GM21528 (cell line): ENCODE results near the gene SLC47A2.

Experiments
- ATAC-seq: cut with Tn5 transposase; IDR thresholded peaks from one replicate; pipeline ENCODE4 v1.9.1; 2021; ENCODE audit warnings: mild to moderate bottlenecking, moderate library complexity; ENCODE audit not compliant: unreplicated experiment, low FRiP score

SLC47A2 gene

GRCh38 chr17:19729900-19730299, 13.5 kb upstream of the SLC47A2 start:
- ATAC-seq = no peak

DNA sequence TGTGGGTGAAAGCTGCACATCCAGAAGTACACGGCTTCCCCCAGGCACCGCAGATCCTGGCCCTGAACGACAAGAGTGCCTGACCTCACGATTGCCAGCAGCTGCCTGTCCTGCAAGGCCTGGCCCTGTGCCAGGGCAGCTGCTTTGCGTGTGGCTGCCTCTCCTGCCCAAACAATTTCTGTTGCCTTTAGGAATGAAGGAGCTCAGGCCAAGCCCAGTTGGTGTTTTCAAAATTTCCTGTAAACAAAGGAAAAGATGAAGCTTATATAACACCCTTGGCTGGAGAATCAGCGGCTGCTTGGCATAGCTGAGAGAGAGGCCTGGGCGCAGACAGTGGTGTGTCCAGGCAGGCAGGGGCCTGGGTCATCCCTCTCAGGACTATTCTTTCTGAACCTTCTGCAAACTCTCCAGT, 11.7 kb upstream of the SLC47A2 start:
- ATAC-seq = no peak

GRCh38 chr17:19727501-19728078, 11.2 kb upstream of the SLC47A2 start:
- no peak for ATAC-seq

- ATAC-seq = no peak
These were observed 10.4 kb upstream of the SLC47A2 start for GRCh38 chr17:19726631-19727376.

DNA sequence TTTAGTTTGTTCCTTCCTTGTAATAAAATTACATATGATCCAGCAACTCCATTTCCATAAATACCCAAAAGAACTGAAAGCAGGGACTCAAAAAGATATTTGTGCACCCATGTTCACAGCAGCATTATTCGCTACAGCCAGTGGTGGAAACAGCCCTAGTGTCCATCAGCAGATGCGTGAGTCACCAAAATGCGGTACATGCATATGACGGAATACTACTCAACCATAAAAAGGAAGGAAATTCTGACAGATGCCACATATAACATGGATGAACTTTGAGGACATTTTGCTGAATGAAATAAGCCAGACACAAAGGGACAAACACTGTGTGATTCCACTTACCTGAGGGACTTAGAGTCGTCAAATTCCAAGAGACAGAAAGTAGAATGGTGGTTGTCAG, 9.1 kb upstream of the SLC47A2 start:
- no peak for ATAC-seq

DNA sequence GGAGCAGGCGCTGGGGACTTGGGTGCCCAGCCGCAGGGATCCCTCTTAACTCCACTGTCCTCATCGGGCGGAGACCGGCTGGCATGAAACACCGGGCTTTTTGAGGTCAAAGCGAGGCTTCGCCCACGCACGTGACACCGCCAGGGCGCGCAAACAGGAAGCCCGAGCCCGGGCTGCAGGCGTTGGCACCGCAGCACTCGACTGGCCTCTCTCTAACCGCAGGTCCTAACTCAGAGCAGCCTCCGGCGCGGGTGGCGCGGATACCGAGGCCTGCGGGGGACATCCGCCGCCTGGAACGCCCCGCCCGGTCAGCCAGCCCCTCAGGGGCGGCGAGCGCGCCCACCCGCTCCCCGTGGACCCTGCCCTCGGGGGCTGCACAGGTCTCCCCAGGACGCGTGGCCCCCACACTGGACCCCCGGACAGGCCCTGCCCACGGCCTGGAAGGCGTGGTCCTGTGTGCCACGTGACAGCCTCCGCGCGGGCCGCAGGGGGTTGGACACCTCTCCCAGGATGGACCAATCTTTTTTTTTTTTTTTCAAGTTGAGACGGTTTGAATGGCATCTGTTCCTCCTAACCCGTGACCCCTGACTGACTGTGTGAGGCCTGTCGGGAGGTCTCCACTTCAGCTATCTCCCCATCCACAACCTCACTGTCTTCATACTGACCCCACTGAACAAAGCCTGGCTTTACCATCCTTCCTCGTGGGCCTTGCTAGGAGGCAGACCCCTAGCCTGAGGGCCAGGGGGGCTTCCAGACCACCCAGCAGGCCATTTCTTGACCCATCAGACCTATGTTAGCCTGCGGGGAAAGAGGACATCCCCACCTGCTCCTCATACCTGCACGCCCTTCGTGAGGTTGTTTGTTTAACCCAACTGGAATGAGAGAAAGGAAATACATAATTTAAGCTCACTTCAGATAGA, 8.4 kb upstream of the SLC47A2 start:
- ATAC-seq = no peak

DNA sequence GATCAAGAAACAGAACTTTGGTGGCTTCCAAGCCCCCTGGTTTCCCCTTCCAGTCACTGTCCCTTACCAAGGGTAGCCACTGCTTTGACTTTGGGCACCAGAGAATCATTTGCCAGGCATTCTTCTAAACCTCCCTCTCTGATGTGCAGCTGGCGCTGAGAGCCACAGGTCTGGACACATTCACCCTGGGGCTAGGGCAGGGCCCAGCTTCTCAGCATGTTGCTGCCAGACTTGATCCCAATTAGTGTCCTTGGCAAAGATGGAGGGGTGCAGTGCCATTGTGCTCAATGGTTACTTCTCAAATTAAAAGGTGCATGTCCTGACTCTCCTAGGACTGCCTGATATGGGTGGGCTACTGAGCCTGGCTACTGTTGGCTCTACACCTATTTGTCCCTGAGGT, 7.6 kb upstream of the SLC47A2 start:
- ATAC-seq = no peak

GRCh38 chr17:19720631-19721426, 4.4 kb upstream of the SLC47A2 start:
- no peak for ATAC-seq

- no peak for ATAC-seq
These were observed 3.8 kb upstream of the SLC47A2 start for GRCh38 chr17:19720210-19720475.

GRCh38 chr17:19719355-19720209, 3.2 kb upstream of the SLC47A2 start:
- ATAC-seq = no peak

DNA sequence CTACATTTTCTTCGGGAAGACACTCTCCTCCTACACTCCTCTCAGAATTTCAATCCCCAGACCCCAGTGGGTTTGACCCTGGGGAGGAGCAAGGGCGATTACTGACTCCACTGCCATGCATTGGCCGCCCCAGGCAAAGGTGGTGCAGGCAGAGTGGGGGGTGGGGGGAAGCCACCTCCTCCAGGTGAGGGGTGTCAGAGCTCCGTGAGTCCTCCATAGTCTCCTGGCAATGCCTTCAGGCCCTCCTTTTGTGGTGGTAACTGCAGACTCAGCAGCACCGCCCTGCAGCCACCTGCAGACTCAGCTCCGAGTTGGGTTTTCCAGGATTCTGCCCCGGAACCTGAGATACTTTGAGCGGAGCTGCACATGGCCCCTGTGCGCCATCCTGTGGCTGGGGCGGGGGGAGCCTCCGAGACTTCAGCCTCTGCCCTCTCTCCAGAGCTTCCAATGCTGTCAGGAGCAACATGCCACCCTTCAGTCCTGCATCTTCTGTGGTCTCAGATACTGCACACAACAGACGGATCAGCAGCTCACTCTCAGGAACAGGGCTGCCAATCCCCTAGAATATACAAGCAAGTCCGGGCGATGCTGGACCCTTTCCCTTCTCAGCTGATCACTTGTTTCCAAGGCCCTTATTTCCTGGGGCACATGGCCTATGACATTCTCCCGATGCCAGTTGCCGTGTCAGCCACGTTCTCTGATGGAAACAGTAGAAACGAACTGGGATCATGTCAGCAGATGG, 2.4 kb upstream of the SLC47A2 start:
- ATAC-seq = no peak

- no peak for ATAC-seq
These were observed 1.7 kb upstream of the SLC47A2 start for GRCh38 chr17:19718041-19718612.

DNA sequence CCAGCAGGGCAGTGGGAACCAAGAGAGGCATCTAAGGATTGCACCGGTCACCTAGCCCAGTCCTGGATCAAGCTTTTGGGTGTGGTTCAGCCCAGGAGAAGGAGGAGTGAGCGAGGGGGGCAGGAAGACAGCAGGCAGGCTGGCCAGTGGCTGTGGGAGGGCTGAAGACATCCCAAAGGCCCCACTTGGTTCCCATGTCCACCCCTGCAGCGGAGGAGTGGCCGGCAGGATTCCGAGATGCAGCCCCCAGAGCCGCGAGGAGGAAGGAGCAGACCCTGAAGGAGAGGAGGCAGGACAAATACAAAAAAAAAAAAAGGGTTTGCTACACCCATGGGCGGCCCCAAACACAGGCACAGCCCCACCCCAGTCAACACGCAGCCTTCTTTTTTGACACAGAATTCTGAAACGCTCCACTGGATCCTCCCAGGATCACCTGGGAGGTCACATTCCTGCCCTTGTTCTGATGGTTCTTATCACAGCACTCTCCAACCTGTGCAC, 1.1 kb upstream of the SLC47A2 start:
- ATAC-seq = no peak

DNA sequence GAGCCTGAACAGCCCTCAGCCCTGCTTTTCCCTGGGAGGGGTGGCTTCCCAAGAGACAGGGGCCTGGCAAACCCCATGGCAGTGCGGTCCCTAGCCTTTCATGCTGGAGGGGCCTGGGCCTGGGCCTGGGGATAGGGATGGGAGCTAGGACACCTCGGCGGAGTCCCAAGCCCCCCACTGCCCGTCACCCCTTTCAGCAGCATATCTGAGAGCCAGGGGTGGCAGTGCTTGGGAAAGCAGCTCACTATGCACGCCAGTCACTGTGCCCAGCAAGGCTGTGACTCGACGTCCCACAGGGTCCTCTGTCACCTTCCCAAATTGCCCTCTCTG, 612 bp upstream of the SLC47A2 start:
- ATAC-seq = no peak

GRCh38 chr17:19714542-19715411, 1.6 kb downstream of the SLC47A2 start:
- ATAC-seq = no peak

GRCh38 chr17:19713901-19714361, 2.5 kb downstream of the SLC47A2 start:
- ATAC-seq = no peak

DNA sequence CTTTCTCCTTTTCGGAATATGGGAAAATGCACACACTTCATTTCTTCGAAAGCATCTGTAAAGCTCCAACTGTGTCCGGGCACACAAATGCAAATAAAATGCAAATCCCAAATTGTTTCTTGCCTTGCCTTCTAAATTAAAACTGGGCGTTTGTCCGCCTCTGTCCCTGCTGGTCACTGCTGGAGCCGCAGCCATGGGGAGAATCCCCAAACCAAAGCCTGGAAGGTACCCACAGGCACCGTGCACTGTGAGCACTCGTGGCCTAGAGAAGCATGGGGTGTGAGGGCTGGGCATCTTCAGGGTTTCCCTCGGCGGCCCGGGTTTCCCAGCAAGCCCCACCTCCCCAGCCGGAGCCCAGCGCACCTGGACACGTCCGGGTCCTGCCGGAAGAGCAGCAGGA, 2.9 kb downstream of the SLC47A2 start:
- no peak for ATAC-seq
